ENCODE results near the gene PSMA4. TPM values are rescaled to one million over a fixed set of nuclear protein-coding genes. Genes with fewer than 3 reads are reported as not detected.
A peak's percentile ranks its signal among the peaks of the same experiment; 100 is the strongest.

PSMA4 gene
- total and polyA plus RNA-seq, 4 donors = 95.3 to 154 (median 120) TPM

GRCh38 chr15:78502641-78503040, 37.6 kb upstream of the PSMA4 start:
- peaks cover 4 to 22% (median 17%) of the 10 kb centered on the region in 4 donors for H3K36me3 ChIP-seq (ENCODE audit: control insufficient read depth in 4 of 4, insufficient read depth in 3 of 4, low read depth in 1 of 4, low read length in 3 of 4)
- no peak overlapping the region for H3K27ac ChIP-seq (ENCODE audit: low read depth in 1 of 2, low read length in 2 of 2)
- no peak for DNase-seq (ENCODE audit: low spot score)
- TF ChIP-seq GABPA (IDR thresholded peaks at IDR 0.05 in 1 of 2, conservative IDR thresholded peaks at IDR 0.05 in 1 of 2) (no peak), RXRA (IDR thresholded peaks at IDR 0.05) (no peak), CTCF (IDR thresholded peaks at IDR 0.05; ENCODE audit: low read depth, low read length, missing input control) (no peak)
- WGBS = 98% methylated on average over 2 of the region's 2 CpGs
- H3K9me3 ChIP-seq (ENCODE audit: control insufficient read depth in 4 of 4, low read length in 3 of 4) = peaks cover 0 to 2% (median 0%) of the 10 kb centered on the region in 4 donors
- no peak overlapping the region for H3K4me3 ChIP-seq (ENCODE audit: low read depth in 1 of 3, low read length in 3 of 3)
- H3K27me3 ChIP-seq (ENCODE audit: control insufficient read depth in 4 of 4, insufficient read depth in 4 of 4, low read length in 3 of 4) = no peaks in the 10 kb centered on the region
- peaks cover 0 to 7% (median 2%) of the 10 kb centered on the region in 4 donors for H3K4me1 ChIP-seq (ENCODE audit: control insufficient read depth in 4 of 4, insufficient read depth in 4 of 4, low read length in 3 of 4)
- H3K9ac ChIP-seq (ENCODE audit: low read depth in 1 of 2, low read length in 2 of 2) = no peak overlapping the region

GRCh38 chr15:78506971-78507830, 33.0 kb upstream of the PSMA4 start, which contains the start of gene HYKK:
Gene HYKK, plus strand, starts transcription at chr15:78507577. Its CDS starts 5,512 bp downstream, at chr15:78513089.
- TF ChIP-seq MAX (IDR thresholded peaks at IDR 0.05) (peak; percentile 57), REST (IDR thresholded peaks at IDR 0.05) (peak; percentile 72), GABPA (IDR thresholded peaks at IDR 0.05 in 1 of 2, conservative IDR thresholded peaks at IDR 0.05 in 1 of 2) (peak in 1 of 2 donors; percentile 37), HNF4G (IDR thresholded peaks at IDR 0.05) (no peak), SP1 (IDR thresholded peaks at IDR 0.05) (peak; percentile 96), YY1 (IDR thresholded peaks at IDR 0.05) (peak; percentile 69), ZBTB33 (IDR thresholded peaks at IDR 0.05) (peak; percentile 56), ATF3 (IDR thresholded peaks at IDR 0.05) (no peak), JUND (IDR thresholded peaks at IDR 0.05) (peak; percentile 29 to 56), RAD21 (IDR thresholded peaks at IDR 0.05) (peak in 1 of 2 donors; percentile 44), EGR1 (IDR thresholded peaks at IDR 0.05; ENCODE audit: low read depth in 2 of 2) (no peak), NR2F2 (IDR thresholded peaks at IDR 0.05) (no peak), CTCF (IDR thresholded peaks at IDR 0.05; ENCODE audit: low read depth, low read length, missing input control) (no peak), FOXA1 (IDR thresholded peaks at IDR 0.05) (peak; percentile 90), TAF1 (conservative IDR thresholded peaks at IDR 0.05) (peak; percentile 67), RXRA (IDR thresholded peaks at IDR 0.05) (peak; percentile 82 to 87), HNF4A (conservative IDR thresholded peaks at IDR 0.05) (peak in 1 of 2 donors; percentile 49), FOXA2 (IDR thresholded peaks at IDR 0.05) (peak; percentile 66)
- peak; percentile 81 for DNase-seq (ENCODE audit: low spot score)
- Histone ChIP-seq H3K36me3 (ENCODE audit: control insufficient read depth in 4 of 4, insufficient read depth in 3 of 4, low read depth in 1 of 4, low read length in 3 of 4) (no peaks in the 10 kb centered on the region), H3K27ac (ENCODE audit: low read depth in 1 of 2, low read length in 2 of 2) (peak within 1 kb of the TSS in 1 of 2 donors; percentile 43), H3K4me3 (ENCODE audit: low read depth in 1 of 3, low read length in 3 of 3) (peak within 1 kb of the TSS; percentile 67 to 90 (median 87)), H3K9me3 (ENCODE audit: control insufficient read depth in 4 of 4, low read length in 3 of 4) (no peaks in the 10 kb centered on the region), H3K27me3 (ENCODE audit: control insufficient read depth in 4 of 4, insufficient read depth in 4 of 4, low read length in 3 of 4) (no peaks in the 10 kb centered on the region), H3K4me1 (ENCODE audit: control insufficient read depth in 4 of 4, insufficient read depth in 4 of 4, low read length in 3 of 4) (peaks cover 2 to 14% (median 6%) of the 10 kb centered on the region in 4 donors), H3K9ac (ENCODE audit: low read depth in 1 of 2, low read length in 2 of 2) (peak within 1 kb of the TSS; percentile 48 to 53)
- WGBS = 1% methylated on average over 63 of the region's 63 CpGs
